HG03039 (cell line): Measurements from ENCODE around the gene AP1M2.

Source experiments
- ATAC-seq: cut with Tn5 transposase; IDR thresholded peaks from one replicate; pipeline ENCODE4 v1.9.1; 2021; ENCODE audit warnings: mild to moderate bottlenecking, moderate library complexity; ENCODE audit not compliant: unreplicated experiment

The AP1M2 gene

GRCh38 chr19:10587022-10587838 lies at the start of gene AP1M2:
AP1M2 (minus strand) TSS chr19:10587312; CDS start chr19:10587231, 81 bp downstream.
- no peak for ATAC-seq

DNA sequence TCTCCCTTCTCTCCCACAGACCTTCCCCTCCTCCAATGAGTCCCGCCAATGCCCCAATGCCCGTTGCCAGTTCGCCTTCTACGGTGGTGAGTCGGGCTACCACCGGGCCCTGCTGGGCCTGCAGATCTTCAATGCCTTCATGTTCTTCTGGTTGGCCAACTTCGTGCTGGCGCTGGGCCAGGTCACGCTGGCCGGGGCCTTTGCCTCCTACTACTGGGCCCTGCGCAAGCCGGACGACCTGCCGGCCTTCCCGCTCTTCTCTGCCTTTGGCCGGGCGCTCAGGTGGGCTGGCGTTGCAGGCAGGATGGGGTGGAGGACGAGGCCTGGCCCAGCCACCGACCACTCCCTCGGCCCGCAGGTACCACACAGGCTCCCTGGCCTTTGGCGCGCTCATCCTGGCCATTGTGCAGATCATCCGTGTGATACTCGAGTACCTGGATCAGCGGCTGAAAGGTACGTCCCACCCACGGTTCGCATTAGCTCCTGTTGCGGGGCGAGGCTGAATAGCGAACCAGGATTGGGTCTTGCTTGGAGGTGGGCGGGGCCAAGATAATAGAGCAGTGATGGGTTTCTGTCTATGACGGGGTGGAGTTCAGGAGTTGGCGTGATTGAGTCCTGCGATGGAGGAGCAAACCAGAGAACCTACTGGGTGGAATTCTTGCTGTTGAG lies 49.3 kb upstream of the AP1M2 start:
- no peak for ATAC-seq

DNA sequence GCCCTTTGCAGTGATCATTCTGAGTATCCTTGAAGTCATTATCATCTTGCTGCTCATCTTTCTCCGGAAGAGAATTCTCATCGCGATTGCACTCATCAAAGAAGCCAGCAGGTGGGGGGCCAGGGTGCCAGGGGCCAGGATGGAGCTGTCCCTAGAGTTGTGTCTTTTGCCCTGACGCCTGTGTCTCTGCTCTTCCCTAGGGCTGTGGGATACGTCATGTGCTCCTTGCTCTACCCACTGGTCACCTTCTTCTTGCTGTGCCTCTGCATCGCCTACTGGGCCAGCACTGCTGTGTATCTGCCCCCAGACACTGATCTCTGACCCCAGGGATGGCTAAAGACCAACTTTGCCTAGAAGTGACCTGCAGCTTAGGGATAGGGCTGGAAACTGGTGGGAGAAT lies 47.9 kb upstream of the AP1M2 start:
- no peak for ATAC-seq

DNA sequence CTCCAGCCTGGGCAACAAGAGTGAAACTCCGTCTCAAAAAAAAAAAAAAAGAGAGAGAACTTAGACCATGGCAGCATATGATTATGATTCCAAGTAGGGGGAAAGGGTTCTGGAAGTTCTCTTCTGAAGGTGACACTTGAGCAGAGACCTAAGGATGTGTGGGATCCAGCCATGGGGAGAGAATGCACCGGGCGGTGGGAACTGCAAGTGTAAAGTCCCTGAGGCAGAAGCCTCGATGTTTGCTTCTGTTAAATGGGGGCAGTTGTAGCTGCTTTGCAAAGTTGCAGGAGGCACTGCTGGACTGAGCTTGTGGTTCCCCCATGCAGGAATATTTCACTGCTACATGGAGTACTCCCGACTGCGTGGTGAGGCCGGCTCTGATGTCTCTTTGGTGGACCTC lies 47.3 kb upstream of the AP1M2 start:
- ATAC-seq: no peak

- no peak for ATAC-seq
Observed at GRCh38 chr19:10631874-10632273, 44.8 kb upstream of the AP1M2 start.

- no peak for ATAC-seq
Observed at GRCh38 chr19:10625762-10626138, 38.6 kb upstream of the AP1M2 start.

GRCh38 chr19:10625003-10625761 lies 38.1 kb upstream of the AP1M2 start, which contains the start of gene SLC44A2:
SLC44A2 (plus strand) TSS chr19:10625553; CDS start chr19:10625634, 81 bp downstream.
- no peak for ATAC-seq

- ATAC-seq: no peak
Observed at GRCh38 chr19:10624585-10624984, 37.5 kb upstream of the AP1M2 start.

DNA sequence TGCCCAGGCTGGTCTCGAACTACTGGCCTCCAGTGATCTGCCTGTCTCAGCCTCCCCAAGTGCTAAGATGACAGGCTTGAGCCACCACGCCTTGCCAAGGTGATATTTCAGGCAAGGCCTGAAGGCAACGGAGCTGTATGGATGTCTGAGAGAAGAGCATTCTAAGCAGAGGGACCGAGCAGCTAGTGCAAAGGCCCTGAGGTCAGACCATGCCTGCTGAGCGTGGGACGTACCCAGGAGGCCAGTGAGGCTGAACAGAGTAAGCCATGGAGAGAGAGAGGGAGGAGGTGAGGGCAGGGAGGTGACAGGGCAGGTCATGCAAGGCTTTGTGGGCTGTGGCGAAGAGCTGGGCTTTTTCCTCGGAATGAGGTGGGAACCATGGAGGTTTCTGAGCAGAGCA lies 34.9 kb upstream of the AP1M2 start:
- ATAC-seq: no peak

DNA sequence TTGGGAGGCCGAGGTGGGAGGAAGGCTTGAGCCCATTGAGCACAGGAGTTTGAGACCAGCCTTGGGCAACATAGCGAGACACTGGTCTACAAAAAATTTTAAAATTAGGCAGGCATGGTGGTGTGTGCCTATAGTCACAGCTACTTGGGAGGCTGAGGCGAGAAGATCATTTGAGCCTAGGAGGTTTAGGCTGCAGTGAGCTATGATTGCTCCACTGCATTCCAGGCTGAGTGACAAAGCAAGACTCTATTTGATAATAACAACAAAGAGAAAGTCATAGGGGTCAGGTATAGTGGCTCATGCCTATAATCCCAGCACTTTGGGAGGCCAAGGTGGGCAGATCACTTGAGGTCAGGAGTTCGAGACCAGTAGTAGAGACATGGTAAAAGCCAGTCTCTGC lies 33.7 kb upstream of the AP1M2 start:
- ATAC-seq: no peak

DNA sequence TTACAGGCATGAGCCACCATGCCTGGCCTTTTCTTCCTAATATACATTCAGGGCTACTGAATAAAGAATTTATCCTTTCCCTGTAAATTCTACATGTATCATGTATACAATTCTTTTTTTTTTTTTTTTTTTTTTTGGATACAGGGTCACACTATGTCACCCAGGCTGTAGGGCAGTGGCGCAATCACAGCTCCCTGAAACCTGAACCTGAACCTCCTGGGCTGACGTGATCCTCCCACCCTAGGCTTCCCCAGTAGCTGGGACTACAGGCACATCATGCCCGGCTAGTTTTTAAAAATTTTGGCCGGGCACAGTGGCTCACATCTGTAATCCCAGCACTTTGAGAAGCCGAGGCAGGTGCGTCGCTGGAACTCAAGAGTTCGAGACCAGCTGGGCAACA lies 31.7 kb upstream of the AP1M2 start:
- ATAC-seq: no peak

- no peak for ATAC-seq
Observed at GRCh38 chr19:10617409-10618121, 30.5 kb upstream of the AP1M2 start.

GRCh38 chr19:10615429-10616023 lies 28.4 kb upstream of the AP1M2 start:
- ATAC-seq: no peak

DNA sequence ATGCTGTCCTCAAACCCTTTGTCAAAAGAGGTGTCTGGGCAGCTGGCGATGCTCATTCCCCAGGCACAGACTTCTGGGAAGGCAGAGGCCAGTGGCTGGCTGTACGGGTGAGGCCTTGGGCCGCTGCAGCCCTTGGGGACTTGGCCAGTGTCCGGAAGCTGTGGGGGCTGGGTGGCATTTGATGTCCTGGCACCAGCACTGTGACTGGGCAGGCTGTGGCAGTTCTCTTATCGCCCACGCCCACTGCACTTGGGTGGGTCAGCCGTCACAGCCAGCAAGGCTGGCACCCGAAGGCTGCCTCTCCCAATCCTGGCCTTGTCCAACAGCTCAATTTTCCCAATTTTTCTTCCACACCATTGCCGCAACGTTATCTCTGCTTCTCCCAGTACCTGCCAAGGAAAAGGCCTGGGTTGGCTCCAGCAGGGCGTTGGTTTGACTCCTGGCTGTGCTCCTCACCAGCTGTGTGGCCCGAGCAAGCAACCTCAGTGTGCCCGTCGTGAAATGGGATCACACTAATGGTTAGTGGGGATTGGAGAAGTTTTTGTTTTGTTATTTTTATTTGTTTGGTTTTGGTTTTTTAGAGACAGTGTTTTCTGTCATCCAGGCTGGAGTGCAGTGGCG lies 25.5 kb upstream of the AP1M2 start:
- no peak for ATAC-seq

DNA sequence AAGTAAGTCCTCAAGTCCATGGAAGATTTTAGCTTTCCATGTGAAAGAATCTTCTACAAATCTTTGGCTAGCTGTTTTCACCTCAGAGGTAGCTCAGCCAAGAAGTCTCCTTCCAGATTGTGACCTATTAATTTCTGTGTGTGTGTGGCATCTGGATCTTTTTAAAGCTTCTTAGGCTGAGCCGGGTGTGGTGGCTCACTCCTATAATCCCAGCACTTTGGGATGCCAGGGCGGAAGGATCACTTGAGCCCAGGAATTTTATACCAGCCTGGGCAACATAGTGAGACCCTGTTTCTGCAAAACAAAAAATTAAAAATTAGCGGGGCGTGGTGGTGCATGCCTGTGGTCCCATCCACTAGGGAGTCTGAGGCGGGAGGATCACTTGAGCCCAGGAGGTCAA lies 24.8 kb upstream of the AP1M2 start:
- ATAC-seq: no peak

DNA sequence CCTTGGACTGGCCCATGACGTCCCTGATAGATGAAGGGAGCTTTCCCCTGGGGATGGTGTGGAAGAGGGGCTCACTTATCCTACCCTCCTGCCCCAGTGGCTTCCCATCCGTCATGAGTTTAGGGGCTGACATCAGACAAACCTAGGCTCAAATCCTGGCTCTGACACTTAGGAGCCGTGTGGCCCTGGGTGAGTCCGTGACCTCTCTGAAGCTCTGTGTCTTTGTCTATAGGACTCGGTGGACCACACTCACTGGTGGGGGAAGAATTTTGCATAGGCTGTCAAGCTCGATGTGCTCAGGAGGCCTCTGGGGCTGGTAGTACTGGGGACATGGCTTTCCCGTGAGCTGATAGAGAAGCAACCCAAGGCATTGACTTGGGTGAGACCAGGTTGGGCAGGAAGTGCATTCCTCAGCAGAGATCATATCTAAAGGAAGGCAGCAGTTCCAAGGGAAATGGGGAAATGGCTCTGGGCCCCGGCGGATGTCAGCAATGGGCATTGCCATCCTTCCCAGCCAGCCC lies 17.4 kb upstream of the AP1M2 start:
- no peak for ATAC-seq

DNA sequence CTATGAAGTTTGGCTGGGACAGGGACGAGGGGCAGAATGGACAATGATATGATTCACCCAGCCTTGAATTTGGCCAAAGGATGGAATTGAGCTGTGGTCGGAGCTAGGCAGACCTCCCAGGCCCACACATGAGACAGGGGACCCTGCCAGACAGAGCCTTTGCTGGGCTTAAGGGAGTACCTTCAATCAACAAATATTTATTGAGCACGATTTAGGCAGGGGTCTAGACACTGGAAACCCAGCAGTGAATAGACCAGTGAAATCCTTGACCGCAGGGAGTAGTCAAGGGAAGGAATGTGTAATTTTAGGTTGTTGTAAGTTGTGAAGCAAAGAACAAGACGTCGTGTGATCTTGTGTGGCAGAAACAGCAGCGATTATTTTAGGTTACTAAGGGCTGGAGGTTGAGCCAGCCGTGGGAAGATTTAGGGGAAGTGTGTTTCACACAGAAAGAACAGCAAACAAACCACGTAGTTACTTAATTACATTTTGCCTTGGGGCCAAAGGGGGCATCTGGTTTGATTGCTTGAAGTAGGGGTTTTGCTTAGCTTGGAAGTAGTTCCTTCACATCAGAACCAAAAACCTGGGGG lies 16.9 kb upstream of the AP1M2 start:
- no peak for ATAC-seq

DNA sequence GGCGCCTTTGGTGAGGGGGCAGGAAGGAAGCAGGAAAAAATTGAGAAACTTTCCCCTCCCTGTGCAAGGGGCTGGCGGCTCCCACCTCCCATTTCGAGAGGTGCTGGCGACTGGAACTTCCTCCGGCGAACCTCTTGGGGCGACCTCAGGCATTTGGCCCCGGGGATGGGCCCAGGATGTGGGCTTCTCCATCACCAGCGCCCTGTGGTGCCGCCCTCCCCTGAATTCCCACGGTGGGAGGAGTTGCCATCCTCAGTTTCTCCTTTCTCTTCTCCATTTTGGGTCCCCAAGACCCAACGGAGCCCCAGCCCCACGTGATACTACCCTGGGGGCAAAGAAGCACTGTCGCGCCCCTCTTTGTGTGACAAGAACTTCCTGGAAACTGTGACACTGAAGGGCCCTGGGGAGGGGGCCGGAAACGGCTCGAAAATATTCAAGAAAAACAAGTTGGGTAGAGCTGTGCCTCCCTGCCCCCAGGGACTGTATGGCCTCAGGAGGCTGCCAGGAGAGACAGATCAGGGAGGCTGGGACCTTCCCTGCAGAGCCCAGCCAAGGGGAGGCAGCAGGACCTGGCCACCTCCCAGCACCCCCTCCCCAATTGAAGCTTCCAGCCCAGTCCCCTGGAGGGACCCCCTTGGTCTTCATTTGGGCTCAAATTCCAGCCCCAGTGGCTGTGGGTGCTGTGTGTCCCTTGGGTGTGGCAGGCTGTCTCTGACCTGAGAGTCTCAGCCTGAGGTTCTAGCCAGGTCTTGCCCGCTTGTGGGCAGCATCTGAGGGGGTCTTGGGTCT lies 16.2 kb upstream of the AP1M2 start:
- no peak for ATAC-seq
